ENCODE measurements around the gene ZNF502.

DNA sequence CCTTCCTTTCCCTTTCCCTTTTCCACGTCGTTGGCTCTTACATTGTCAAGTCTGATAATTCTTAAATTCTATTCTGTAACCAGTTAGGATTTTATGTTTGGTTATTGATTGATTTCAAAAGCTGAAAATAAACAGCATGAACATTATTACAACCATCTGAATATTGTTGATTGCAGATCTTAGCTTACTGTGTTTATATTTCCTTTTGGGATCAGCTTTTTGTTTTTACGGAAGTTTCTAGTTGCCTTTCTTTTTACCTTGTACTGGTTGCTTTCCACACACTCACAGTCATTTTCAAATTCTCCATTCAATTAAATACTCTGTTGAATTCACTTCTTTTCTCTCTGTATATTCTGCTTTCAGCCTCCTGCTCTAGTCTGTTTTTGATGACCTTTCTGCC is 47.3 kb upstream of the ZNF502 start:
- TF ChIP-seq, protein P1, sequence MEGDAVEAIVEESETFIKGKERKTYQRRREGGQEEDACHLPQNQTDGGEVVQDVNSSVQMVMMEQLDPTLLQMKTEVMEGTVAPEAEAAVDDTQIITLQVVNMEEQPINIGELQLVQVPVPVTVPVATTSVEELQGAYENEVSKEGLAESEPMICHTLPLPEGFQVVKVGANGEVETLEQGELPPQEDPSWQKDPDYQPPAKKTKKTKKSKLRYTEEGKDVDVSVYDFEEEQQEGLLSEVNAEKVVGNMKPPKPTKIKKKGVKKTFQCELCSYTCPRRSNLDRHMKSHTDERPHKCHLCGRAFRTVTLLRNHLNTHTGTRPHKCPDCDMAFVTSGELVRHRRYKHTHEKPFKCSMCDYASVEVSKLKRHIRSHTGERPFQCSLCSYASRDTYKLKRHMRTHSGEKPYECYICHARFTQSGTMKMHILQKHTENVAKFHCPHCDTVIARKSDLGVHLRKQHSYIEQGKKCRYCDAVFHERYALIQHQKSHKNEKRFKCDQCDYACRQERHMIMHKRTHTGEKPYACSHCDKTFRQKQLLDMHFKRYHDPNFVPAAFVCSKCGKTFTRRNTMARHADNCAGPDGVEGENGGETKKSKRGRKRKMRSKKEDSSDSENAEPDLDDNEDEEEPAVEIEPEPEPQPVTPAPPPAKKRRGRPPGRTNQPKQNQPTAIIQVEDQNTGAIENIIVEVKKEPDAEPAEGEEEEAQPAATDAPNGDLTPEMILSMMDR (conservative IDR thresholded peaks at IDR 0.05; ENCODE audit: low read length), result no peak
- no peak for TF ChIP-seq EZH2phosphoT487 (IDR thresholded peaks at IDR 0.05; ENCODE audit: borderline replicate concordance, low read depth, low read length)

All from OCI-LY7 (cell line).